ENCODE data around the gene RNF225. TPM values are rescaled to one million over a fixed set of nuclear protein-coding genes. Genes with fewer than 3 reads are reported as not detected.

The RNF225 gene
- total and polyA plus RNA-seq, 10 of the 15 experiments (the other 5 are each of a cell fraction or from before 2014, with no cell fraction given), result 0.27 to 0.28 TPM; not detected in 8

GRCh38 chr19:58408152-58409009 is 12.9 kb downstream of the RNF225 start, which contains the start of gene ZNF584 (continued):
- TF ChIP-seq KLF5 (IDR thresholded peaks at IDR 0.05; ENCODE audit: partially characterized antibody) (no peak), BCL11A (IDR thresholded peaks at IDR 0.05; ENCODE audit: low read depth, low read length) (no peak), ZNF274 (IDR thresholded peaks at IDR 0.05; ENCODE audit: insufficient read depth, insufficient read length) (no peak), ELK1 (IDR thresholded peaks at IDR 0.05; ENCODE audit: low read depth, low read length) (peak; percentile 53; the same call in 1 of the 2 replicates), SREBF2 (IDR thresholded peaks at IDR 0.05; ENCODE audit: low read length) (no peak), REST (IDR thresholded peaks at IDR 0.05; ENCODE audit: low read depth, low read length) (no peak), EED (IDR thresholded peaks at IDR 0.05; ENCODE audit: low read depth) (no peak), SKIL (IDR thresholded peaks at IDR 0.05; ENCODE audit: low read depth, poor library complexity, severe bottlenecking) (no peak), E4F1 (IDR thresholded peaks at IDR 0.05; ENCODE audit: borderline replicate concordance, partially characterized antibody) (peak; percentile 83), POU2F2 (IDR thresholded peaks at IDR 0.05; ENCODE audit: borderline replicate concordance, low read depth, low read length) (no peak), SREBF1 (IDR thresholded peaks at IDR 0.05; ENCODE audit: low read length) (0 out of 2 replicates have a peak, but pooled peaks have one; percentile 48), RUNX3 (IDR thresholded peaks at IDR 0.05; ENCODE audit: low read length) (peak; percentile 71), ZSCAN29 (IDR thresholded peaks at IDR 0.05) (no peak), SRF (IDR thresholded peaks at IDR 0.05; ENCODE audit: low read depth in 2 of 2, low read length in 2 of 2) (no peak), ATF3 (IDR thresholded peaks at IDR 0.05; ENCODE audit: borderline replicate concordance, extremely low read depth, low read depth, low read length) (no peak)
